ENCODE measurements around the gene ZNF605. TPM values are rescaled to one million over a fixed set of nuclear protein-coding genes. Genes with fewer than 3 reads are reported as not detected.
"Not testable (repeated sequence)": the region's sequence is repeated elsewhere in the genome, so short reads cannot be mapped to it uniquely, and the experiment has no call there.

The ZNF605 gene
- total RNA-seq, 1 experiment from 2014 or later: 0.32 TPM

- H3K36me3 ChIP-seq: no peaks in the 10 kb centered on the region
- peaks cover 9% of the 10 kb centered on the region for H3K9me3 ChIP-seq (replicated peaks)
- H3K27ac ChIP-seq: no peak overlapping the region
- no peaks in the 10 kb centered on the region for H3K27me3 ChIP-seq (replicated peaks)
- no peaks in the 10 kb centered on the region for H3K4me1 ChIP-seq (replicated peaks)
- H3K4me3 ChIP-seq: peak overlapping the region; percentile 18
- peak in 1 of 2 experiments; percentile 20 for DNase-seq (ENCODE audit: low read depth in 1 of 2, low spot score in 2 of 2)
Measured at GRCh38 chr12:132908145-132909029, 47.7 kb downstream of the ZNF605 start.

- H3K9me3 ChIP-seq (replicated peaks); H3K27me3 ChIP-seq (replicated peaks); H3K27ac ChIP-seq; DNase-seq (ENCODE audit: low read depth in 1 of 2, low spot score in 2 of 2); H3K36me3 ChIP-seq; H3K4me3 ChIP-seq; H3K4me1 ChIP-seq (replicated peaks): not testable (repeated sequence)
Measured at GRCh38 chr12:132907789-132908144, 48.3 kb downstream of the ZNF605 start.

- Histone ChIP-seq H3K9me3 (replicated peaks) (peaks cover 9% of the 10 kb centered on the region), H3K27me3 (replicated peaks) (no peaks in the 10 kb centered on the region), H3K4me3 (no peak overlapping the region), H3K27ac (no peak overlapping the region), H3K36me3 (no peaks in the 10 kb centered on the region), H3K4me1 (replicated peaks) (no peaks in the 10 kb centered on the region)
- DNase-seq (ENCODE audit: low read depth in 1 of 2, low spot score in 2 of 2): no peak
Measured at GRCh38 chr12:132907216-132907615, 48.9 kb downstream of the ZNF605 start.

- Histone ChIP-seq H3K9me3 (replicated peaks) (peaks cover 9% of the 10 kb centered on the region), H3K36me3 (no peaks in the 10 kb centered on the region), H3K4me3 (no peak overlapping the region), H3K4me1 (replicated peaks) (no peaks in the 10 kb centered on the region), H3K27ac (no peak overlapping the region), H3K27me3 (replicated peaks) (no peaks in the 10 kb centered on the region)
- DNase-seq (ENCODE audit: low read depth in 1 of 2, low spot score in 2 of 2): no peak
Measured at GRCh38 chr12:132904718-132905328, 51.3 kb downstream of the ZNF605 start.

- Histone ChIP-seq H3K9me3 (replicated peaks) (no peaks in the 10 kb centered on the region; the same call in 1 of the 2 replicates), H3K27ac (no peak overlapping the region)
- no peak for DNase-seq (ENCODE audit: low read depth in 1 of 2, low spot score in 2 of 2)
Measured at GRCh38 chr12:132899033-132899432, 57.1 kb downstream of the ZNF605 start.

GRCh38 chr12:132888852-132889251 lies 67.3 kb downstream of the ZNF605 start:
- Histone ChIP-seq H3K4me1 (replicated peaks) (no peaks in the 10 kb centered on the region), H3K4me3 (no peak overlapping the region), H3K9me3 (replicated peaks) (peaks cover 17% of the 10 kb centered on the region), H3K27me3 (replicated peaks) (no peaks in the 10 kb centered on the region), H3K27ac (no peak overlapping the region), H3K36me3 (0 out of 2 replicates have a peak, but pooled peaks cover 9% of the 10 kb centered on the region)
- no peak for DNase-seq (ENCODE audit: low read depth in 1 of 2, low spot score in 2 of 2)

More at GRCh38 chr12:132899033-132899432, 57.1 kb downstream of the ZNF605 start:
- no peaks in the 10 kb centered on the region for H3K36me3 ChIP-seq
- H3K4me3 ChIP-seq: no peak overlapping the region
- H3K27me3 ChIP-seq (replicated peaks): no peaks in the 10 kb centered on the region
- no peaks in the 10 kb centered on the region for H3K4me1 ChIP-seq (replicated peaks)

GRCh38 chr12:132887513-132888351 lies 68.4 kb downstream of the ZNF605 start, which contains the start of gene CHFR:
TSS of gene CHFR (minus strand) at chr12:132887605. CDS start at chr12:132887328, 277 bp downstream.
- peak within 1 kb of the TSS; percentile 80 for H3K27ac ChIP-seq

GRCh38 chr12:132886529-132887477 lies 69.3 kb downstream of the ZNF605 start:
- Histone ChIP-seq H3K4me3 (peak overlapping the region; percentile 48), H3K36me3 (0 out of 2 replicates have a peak, but pooled peaks cover 9% of the 10 kb centered on the region), H3K27ac (no peak overlapping the region), H3K4me1 (replicated peaks) (no peaks in the 10 kb centered on the region), H3K27me3 (replicated peaks) (no peaks in the 10 kb centered on the region), H3K9me3 (replicated peaks) (peaks cover 17% of the 10 kb centered on the region)
- peak in 1 of 2 experiments; percentile 11 for DNase-seq (ENCODE audit: low read depth in 1 of 2, low spot score in 2 of 2)

More at GRCh38 chr12:132887513-132888351, 68.4 kb downstream of the ZNF605 start, which contains the start of gene CHFR:
- H3K9me3 ChIP-seq (replicated peaks): peaks cover 17% of the 10 kb centered on the region
- H3K27me3 ChIP-seq (replicated peaks): no peaks in the 10 kb centered on the region
- peak; percentile 74 to 80 for DNase-seq (ENCODE audit: low read depth in 1 of 2, low spot score in 2 of 2)
- peak within 1 kb of the TSS; percentile 48 for H3K4me3 ChIP-seq
- H3K4me1 ChIP-seq (replicated peaks): no peaks in the 10 kb centered on the region
- 0 out of 2 replicates have a peak, but pooled peaks cover 9% of the 10 kb centered on the region for H3K36me3 ChIP-seq

- Histone ChIP-seq H3K4me3 (no peak overlapping the region), H3K4me1 (replicated peaks) (no peaks in the 10 kb centered on the region), H3K27ac (no peak overlapping the region), H3K36me3 (peaks cover 10% of the 10 kb centered on the region), H3K27me3 (replicated peaks) (no peaks in the 10 kb centered on the region), H3K9me3 (replicated peaks) (peaks cover 17% of the 10 kb centered on the region)
- DNase-seq (ENCODE audit: low read depth in 1 of 2, low spot score in 2 of 2): peak in 1 of 2 experiments; percentile 45
Measured at GRCh38 chr12:132881818-132882217, 74.3 kb downstream of the ZNF605 start.

GRCh38 chr12:132874620-132875019 lies 81.5 kb downstream of the ZNF605 start:
- DNase-seq (ENCODE audit: low read depth in 1 of 2, low spot score in 2 of 2); H3K27ac ChIP-seq; H3K27me3 ChIP-seq (replicated peaks); H3K36me3 ChIP-seq; H3K4me3 ChIP-seq; H3K9me3 ChIP-seq (replicated peaks); H3K4me1 ChIP-seq (replicated peaks): not testable (repeated sequence)

- Histone ChIP-seq H3K27ac (no peak overlapping the region), H3K9me3 (replicated peaks) (peaks cover 4% of the 10 kb centered on the region; the same call in 1 of the 2 replicates), H3K36me3 (peaks cover 10% of the 10 kb centered on the region), H3K4me3 (no peak overlapping the region), H3K27me3 (replicated peaks) (no peaks in the 10 kb centered on the region), H3K4me1 (replicated peaks) (no peaks in the 10 kb centered on the region)
- DNase-seq (ENCODE audit: low read depth in 1 of 2, low spot score in 2 of 2): no peak
Measured at GRCh38 chr12:132874175-132874574, 81.9 kb downstream of the ZNF605 start.

GRCh38 chr12:132873724-132874123 lies 82.4 kb downstream of the ZNF605 start:
- Histone ChIP-seq H3K36me3 (peaks cover 10% of the 10 kb centered on the region), H3K4me3 (no peak overlapping the region), H3K4me1 (replicated peaks) (no peaks in the 10 kb centered on the region)

More at GRCh38 chr12:132873724-132874123, 82.4 kb downstream of the ZNF605 start:
- H3K9me3 ChIP-seq (replicated peaks): peaks cover 4% of the 10 kb centered on the region; the same call in 1 of the 2 replicates
- DNase-seq (ENCODE audit: low read depth in 1 of 2, low spot score in 2 of 2): no peak
- no peak overlapping the region for H3K27ac ChIP-seq
- H3K27me3 ChIP-seq (replicated peaks): no peaks in the 10 kb centered on the region
